Smooth muscle cell (in vitro differentiated cells): ENCODE measurements around the gene HSPB6. TPM values are rescaled to one million over a fixed set of nuclear protein-coding genes. Genes with fewer than 3 reads are reported as not detected.

Experiments
- DNase-seq: peaks from one replicate; lab custom pipeline; 2025; ENCODE audit not compliant: unreplicated experiment; lab: John Stamatoyannopoulos, UW
- H2AFZ ChIP-seq: fragments of 200-600 bp; sonication (generic); 2 replicates; pipeline ENCODE4 v1.6.0; 2016; ENCODE audit warnings: antibody characterized with exemption, low read depth, mild to moderate bottlenecking
- H3F3A ChIP-seq: fragments of 200-600 bp; sonication (generic); 2 replicates; pipeline ENCODE4 v1.6.0; 2017; ENCODE audit warnings: antibody characterized with exemption, low read depth
- H3K27ac ChIP-seq: fragments of 200-600 bp; sonication (generic); 2 replicates; pipeline ENCODE4 v1.5.1; 2016; ENCODE audit warnings: low read depth, mild to moderate bottlenecking
- H3K27me3 ChIP-seq: fragments of 200-600 bp; sonication (generic); 2 replicates; pipeline ENCODE4 v1.6.1; 2016; ENCODE audit warnings: low read depth, mild to moderate bottlenecking
- H3K36me3 ChIP-seq: fragments of 200-600 bp; sonication (generic); 2 replicates; pipeline ENCODE4 v1.5.1; 2016; ENCODE audit warnings: low read depth
- H3K4me1 ChIP-seq: fragments of 200-600 bp; sonication (generic); 2 replicates; pipeline ENCODE4 v1.5.1; 2016; ENCODE audit warnings: low read depth
- H3K4me2 ChIP-seq: fragments of 200-600 bp; sonication (generic); 2 replicates; pipeline ENCODE4 v1.6.0; 2016; ENCODE audit warnings: mild to moderate bottlenecking
- H3K4me3 ChIP-seq: fragments of 200-600 bp; sonication (generic); 2 replicates; pipeline ENCODE4 v1.5.1; 2016; ENCODE audit warnings: mild to moderate bottlenecking
- H3K79me2 ChIP-seq: fragments of 200-600 bp; sonication (generic); 2 replicates; pipeline ENCODE4 v1.6.0; 2016; ENCODE audit warnings: low read depth, mild to moderate bottlenecking
- H3K9ac ChIP-seq: fragments of 200-600 bp; sonication (generic); 2 replicates; pipeline ENCODE4 v1.6.0; 2016; ENCODE audit warnings: low read depth
- H3K9me3 ChIP-seq: fragments of 200-600 bp; sonication (generic); replicated peaks from 2 replicates; pipeline ENCODE4 v1.5.1; 2016; ENCODE audit warnings: low read depth
- H4K20me1 ChIP-seq: fragments of 200-600 bp; sonication (generic); 2 replicates; pipeline ENCODE4 v1.6.0; 2016; ENCODE audit warnings: low read depth
- CTCF ChIP-seq: fragments of 200-600 bp; sonication (generic); IDR thresholded peaks from 2 replicates; pipeline ENCODE4 v1.5.1; 2017; ENCODE audit warnings: borderline replicate concordance, mild to moderate bottlenecking, antibody characterized with exemption; ENCODE audit not compliant: insufficient read depth, poor library complexity, severe bottlenecking
- WGBS: methylation state at CpG from one replicate; pipeline ENCODE4 v1.1.7; 2016; ENCODE audit warnings: low lambda C conversion rate; 5-methylcytosine and 5-hydroxymethylcytosine counted together
- polyA plus RNA-seq: library from polyadenylated mRNA; unstranded; fragments of >200 nt; fragmentation: Nextera tagmentation; extraction: Ambion mirVana; gene quantifications from 2 replicates; pipeline ENCODE4 v1.2.1, GENCODE V29; 2016
- total RNA-seq: library from RNA; depleted of rRNA; stranded (reverse); fragments of >200 nt; gene quantifications from 2 replicates; pipeline ENCODE4 v1.2.3, GENCODE V29; 2014

Gene HSPB6
- total and polyA plus RNA-seq, 2 experiments from 2014 or later: 19.1 to 254 TPM

GRCh38 chr19:35729763-35730162 lies 27.1 kb downstream of the HSPB6 start:
- Histone ChIP-seq H3K4me2 (no peak overlapping the region), H3K27me3 (no peaks in the 10 kb centered on the region), H3K36me3 (peaks cover 6% of the 10 kb centered on the region), H3K9ac (no peak overlapping the region), H3K4me1 (no peaks in the 10 kb centered on the region), H3K79me2 (no peaks in the 10 kb centered on the region), H3K9me3 (no peaks in the 10 kb centered on the region), H3K27ac (no peak overlapping the region), H3K4me3 (no peak overlapping the region), H4K20me1 (peaks cover 16% of the 10 kb centered on the region), H2AFZ (no peak overlapping the region), H3F3A (no peaks in the 10 kb centered on the region)
- no peak for DNase-seq
- TF ChIP-seq CTCF: no peak
- 86% methylated on average over 7 of the region's 11 CpGs for WGBS

- H3K9ac ChIP-seq: no peak overlapping the region
Observed at GRCh38 chr19:35729021-35729420, 27.8 kb downstream of the HSPB6 start.

GRCh38 chr19:35727956-35728706 lies 28.7 kb downstream of the HSPB6 start:
- H3K4me2 ChIP-seq: no peak overlapping the region
- H3K79me2 ChIP-seq: no peaks in the 10 kb centered on the region
- no peaks in the 10 kb centered on the region for H3K9me3 ChIP-seq
- no peak overlapping the region for H3K4me3 ChIP-seq
- H3K36me3 ChIP-seq: peaks cover 6% of the 10 kb centered on the region
- H3K27ac ChIP-seq: no peak overlapping the region
- H2AFZ ChIP-seq: no peak overlapping the region
- H3F3A ChIP-seq: no peaks in the 10 kb centered on the region
- no peak overlapping the region for H3K9ac ChIP-seq
- H3K27me3 ChIP-seq: no peaks in the 10 kb centered on the region
- no peaks in the 10 kb centered on the region for H3K4me1 ChIP-seq
- no peak for TF ChIP-seq CTCF
- peaks cover 16% of the 10 kb centered on the region for H4K20me1 ChIP-seq
- 98% methylated on average over 17 of the region's 19 CpGs for WGBS
- DNase-seq: no peak

More at GRCh38 chr19:35729021-35729420, 27.8 kb downstream of the HSPB6 start:
- Histone ChIP-seq H3F3A (no peaks in the 10 kb centered on the region), H3K4me2 (no peak overlapping the region), H3K4me1 (no peaks in the 10 kb centered on the region), H4K20me1 (peaks cover 16% of the 10 kb centered on the region), H3K79me2 (no peaks in the 10 kb centered on the region), H2AFZ (no peak overlapping the region), H3K27ac (no peak overlapping the region), H3K36me3 (peaks cover 6% of the 10 kb centered on the region), H3K9me3 (no peaks in the 10 kb centered on the region), H3K4me3 (no peak overlapping the region), H3K27me3 (no peaks in the 10 kb centered on the region)
- TF ChIP-seq CTCF: no peak
- DNase-seq: no peak
- WGBS: 98% methylated on average over 18 of the region's 18 CpGs
